H1 (cell line): ENCODE measurements around the gene FLRT1.

ENCODE experiments used
- CHD1 ChIP-seq: IDR thresholded peaks from 2 replicates; pipeline ENCODE4 v1.6.1; 2012; ENCODE audit warnings: low read depth, low read length, improper control_type of control experiment
- CREB1 ChIP-seq: IDR thresholded peaks from 2 replicates; pipeline ENCODE4 v1.6.1; 2012; ENCODE audit warnings: inconsistent platforms
- CTCF ChIP-seq, 3 experiments: IDR thresholded peaks; 1 replicate in 2 of 3; 2 replicates in 1 of 3; pipeline versions ENCODE4 v1.5.1 to v1.6.1; 2011; ENCODE audit warnings: low read length in 3 of 3, mild to moderate bottlenecking in 3 of 3, inconsistent platforms in 2 of 3, low read depth in 1 of 3, moderate library complexity in 1 of 3; ENCODE audit not compliant: insufficient read depth in 1 of 3; ENCODE audit errors: control extremely low read depth in 1 of 3
- EP300 ChIP-seq, 2 experiments: IDR thresholded peaks; 1 replicate in 1 of 2; 2 replicates in 1 of 2; pipeline ENCODE4 v1.6.1; 2011 to 2012; ENCODE audit warnings: low read depth in 2 of 2, low read length in 2 of 2, mild to moderate bottlenecking in 2 of 2, borderline replicate concordance in 1 of 2, inconsistent platforms in 1 of 2, moderate library complexity in 1 of 2
- FOSL1 ChIP-seq: IDR thresholded peaks from 2 replicates; pipeline ENCODE4 v1.6.1; 2011; ENCODE audit warnings: mild to moderate bottlenecking, low read depth, low read length, moderate library complexity; ENCODE audit not compliant: insufficient read depth
- HDAC6 ChIP-seq: IDR thresholded peaks from one replicate; pipeline ENCODE4 v1.7.1; 2012; ENCODE audit warnings: low read depth, mild to moderate bottlenecking, inconsistent platforms, low read length, moderate library complexity
- KDM4A ChIP-seq: IDR thresholded peaks from one replicate; pipeline ENCODE4 v1.7.1; 2012; ENCODE audit warnings: low read depth, mild to moderate bottlenecking, moderate library complexity, low read length, inconsistent platforms; ENCODE audit not compliant: severe bottlenecking
- NRF1 ChIP-seq: IDR thresholded peaks from 2 replicates; pipeline ENCODE4 v1.6.1; 2011; ENCODE audit warnings: mild to moderate bottlenecking, low read depth, low read length, improper control_type of control experiment
- POLR2A ChIP-seq, 2 experiments: IDR thresholded peaks; 1 replicate in 1 of 2; 2 replicates in 1 of 2; pipeline ENCODE4 v1.6.1; 2011; ENCODE audit warnings: low read depth in 2 of 2, low read length in 2 of 2, mild to moderate bottlenecking in 2 of 2; ENCODE audit errors: control extremely low read depth in 1 of 2
- POLR2AphosphoS5 ChIP-seq: IDR thresholded peaks from 2 replicates; pipeline ENCODE4 v1.6.1; 2011; ENCODE audit warnings: low read depth, low read length
- SP1 ChIP-seq: IDR thresholded peaks from 2 replicates; pipeline ENCODE4 v1.6.1; 2011; ENCODE audit warnings: low read depth, low read length
- TEAD4 ChIP-seq: IDR thresholded peaks from 2 replicates; pipeline ENCODE4 v1.6.1; 2012; ENCODE audit warnings: low read depth, low read length, inconsistent platforms, mixed read lengths
- ZNF274 ChIP-seq: IDR thresholded peaks from 2 replicates; pipeline ENCODE4 v1.7.0; 2012; ENCODE audit warnings: low read length, borderline replicate concordance; ENCODE audit errors: extremely low read depth

GRCh38 chr11:64045700-64046099, 10.0 kb downstream of the FLRT1 start:
- TF ChIP-seq CTCF (IDR thresholded peaks at IDR 0.05; ENCODE audit: control extremely low read depth in 1 of 3, insufficient read depth in 1 of 3, low read depth in 1 of 3, low read length in 3 of 3) (no peak), KDM4A (no peak), NRF1 (no peak), HDAC6 (no peak), TEAD4 (no peak), POLR2A (IDR thresholded peaks at IDR 0.05; ENCODE audit: control extremely low read depth in 1 of 2, low read depth in 2 of 2, low read length in 2 of 2) (no peak), POLR2AphosphoS5 (no peak), ZNF274 (no peak), CREB1 (no peak), FOSL1 (no peak), EP300 (IDR thresholded peaks at IDR 0.05; ENCODE audit: borderline replicate concordance in 1 of 2, low read depth in 2 of 2, low read length in 2 of 2) (no peak), SP1 (no peak), CHD1 (no peak)
